ENCODE data around the gene NTNG1.

- TF ChIP-seq CTCF (IDR thresholded peaks at IDR 0.05) (no peak), POLR2A (IDR thresholded peaks at IDR 0.05) (no peak)
Observed at GRCh38 chr1:107326824-107327445, 186.1 kb downstream of the NTNG1 start.
